Activated T-helper 1 cell treated with anti-CD3 and anti-CD28 coated beads, Interleukin-12 subunit alpha, Interleukin-12 subunit beta, Interleukin-2, Interleukin-4 antibody, amounts not matched to agents 30 ng/mL and 10 ng/mL and 1 ng/mL, durations not matched to agents 14 hours and 24 hours and 36 hours (primary cell): ENCODE data around the gene GOLGA8S. TPM values are rescaled to one million over a fixed set of nuclear protein-coding genes. Genes with fewer than 3 reads are reported as not detected.
"Not testable (repeated sequence)": the region's sequence is repeated elsewhere in the genome, so short reads cannot be mapped to it uniquely, and the experiment has no call there.

Experiments
- DNase-seq: peaks from one replicate; pipeline ENCODE4 v3.0.0; 2021; ENCODE audit warnings: low spot score
- H3K27ac Mint-ChIP-seq: one replicate; pipeline ENCODE4 v1.8.0; 2021; ENCODE audit warnings: mild to moderate bottlenecking, mixed read lengths
- H3K27me3 Mint-ChIP-seq: one replicate; pipeline ENCODE4 v1.8.0; 2022; ENCODE audit warnings: mild to moderate bottlenecking, moderate library complexity, mixed read lengths; ENCODE audit not compliant: insufficient read depth
- H3K36me3 Mint-ChIP-seq: one replicate; pipeline ENCODE4 v1.8.0; 2021; ENCODE audit warnings: low read depth, mixed read lengths
- H3K4me1 Mint-ChIP-seq: one replicate; pipeline ENCODE4 v1.8.0; 2021; ENCODE audit warnings: low read depth, mixed read lengths
- H3K4me3 Mint-ChIP-seq: one replicate; pipeline ENCODE4 v1.8.0; 2021; ENCODE audit warnings: mild to moderate bottlenecking, moderate library complexity, mixed read lengths
- H3K9me3 Mint-ChIP-seq: one replicate; pipeline ENCODE4 v1.8.0; 2021; ENCODE audit warnings: mixed read lengths
- intact Hi-C: fragments of 100-400 bp; cut with micrococcal nuclease; formaldehyde crosslinking; loops from one replicate; pipeline ENCODE4 v1.15.1; 2024
- total RNA-seq: library from RNA; stranded (reverse); gene quantifications from 2 replicates; pipeline ENCODE4 v1.2.3, GENCODE V29; 2022

GOLGA8S gene, protein sequence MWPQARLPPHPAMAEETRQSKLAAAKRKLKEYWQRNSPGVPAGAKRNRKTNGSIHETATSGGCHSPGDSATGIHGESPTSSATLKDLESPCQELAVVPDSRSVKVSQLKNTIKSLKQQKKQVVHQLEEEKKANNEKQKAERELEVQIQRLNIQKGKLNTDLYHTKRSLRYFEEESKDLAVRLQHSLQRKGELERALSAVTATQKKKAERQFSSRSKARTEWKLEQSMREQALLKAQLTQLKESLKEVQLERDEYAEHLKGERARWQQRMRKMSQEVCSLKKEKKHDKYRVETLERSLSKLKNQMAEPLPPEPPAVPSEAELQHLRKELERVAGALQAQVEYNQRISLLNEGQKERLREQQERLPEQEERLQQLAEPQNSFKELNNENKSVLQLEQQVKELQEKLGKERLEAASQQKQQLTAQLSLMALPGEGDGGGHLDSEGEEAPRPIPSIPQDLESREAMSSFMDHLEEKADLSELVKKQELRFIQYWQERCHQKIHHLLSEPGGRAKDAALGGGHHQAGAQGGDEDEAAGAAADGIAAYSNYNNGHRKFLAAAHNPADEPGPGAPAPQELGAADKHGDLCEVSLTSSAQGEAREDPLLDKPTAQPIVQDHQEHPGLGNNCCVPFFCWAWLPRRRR
- total RNA-seq, result 0.08 and 0.15 TPM in 2 replicates

DNA sequence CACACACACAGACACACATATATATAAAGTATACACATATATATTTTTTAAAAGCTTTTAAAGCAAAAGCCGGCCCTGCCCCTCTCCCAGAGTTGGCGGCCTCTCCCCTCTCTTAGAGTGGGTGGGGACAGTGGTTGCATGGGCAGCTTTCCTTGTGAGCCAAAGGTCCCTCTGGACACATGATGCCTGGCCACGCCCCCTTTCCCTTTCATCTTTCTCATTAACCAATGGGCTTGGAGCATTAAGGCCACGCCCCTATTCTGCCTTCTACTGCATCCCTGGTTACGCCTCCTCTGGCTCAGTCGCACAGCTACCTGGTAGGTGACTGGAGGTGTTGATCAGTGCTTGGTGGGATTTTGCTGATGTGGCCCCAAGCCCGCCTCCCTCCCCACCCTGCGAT lies at the start of gene GOLGA8S:
Gene GOLGA8S (plus strand): TSS at position 301 of the 400 bp plus-strand sequence. CDS start 62 bp downstream, at position 363.
- intact Hi-C loops, H3K36me3 Mint-ChIP-seq, H3K4me3 Mint-ChIP-seq, DNase-seq, H3K27me3 Mint-ChIP-seq, H3K4me1 Mint-ChIP-seq, H3K27ac Mint-ChIP-seq, H3K9me3 Mint-ChIP-seq: not testable (repeated sequence)

DNA sequence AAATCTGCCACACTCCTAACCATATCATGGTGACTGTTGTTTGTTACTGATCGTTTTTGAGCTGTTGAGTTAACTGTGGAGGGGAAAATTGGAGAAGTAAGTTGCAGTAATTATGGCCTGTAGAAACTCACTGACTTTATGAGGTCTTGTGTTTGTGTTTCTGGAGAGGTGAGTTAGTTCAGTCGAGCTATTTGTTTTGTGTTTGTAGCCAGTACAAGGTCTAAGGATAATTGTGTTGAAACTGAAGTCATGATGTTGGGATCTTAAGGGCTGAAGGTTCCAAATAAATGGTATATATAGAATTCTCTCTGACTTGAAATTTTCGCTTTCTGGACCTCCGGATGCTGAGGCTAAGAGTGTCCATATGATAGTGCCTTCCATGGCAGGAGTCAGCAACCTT lies 49.7 kb upstream of the GOLGA8S start:
- Mint-ChIP-seq H3K4me3 (peak overlapping the region; percentile 88), H3K4me1 (peaks cover 23% of the 10 kb centered on the region), H3K36me3 (peaks cover 17% of the 10 kb centered on the region), H3K27ac (peak overlapping the region; percentile 85)
- intact Hi-C loops, DNase-seq, H3K9me3 Mint-ChIP-seq, H3K27me3 Mint-ChIP-seq: not testable (repeated sequence)

DNA sequence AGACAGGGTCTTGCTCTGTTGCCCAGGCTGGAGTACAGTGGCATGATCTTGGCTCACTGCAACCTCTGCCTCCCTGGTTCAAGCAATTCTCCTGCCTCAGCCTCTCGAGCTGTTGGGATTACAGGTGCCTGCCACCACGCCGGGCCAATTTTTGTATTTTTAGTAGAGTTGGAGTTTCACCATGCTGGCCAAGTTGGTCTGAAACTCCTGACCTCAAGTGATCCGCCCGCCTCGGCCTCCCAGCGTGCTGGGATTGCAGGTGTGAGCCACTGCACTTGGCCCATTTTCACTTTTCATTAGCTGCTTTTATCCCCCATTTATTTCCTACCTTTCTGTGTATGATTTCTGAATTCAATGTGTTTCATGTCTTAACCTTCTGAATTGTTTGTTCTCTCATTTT lies 48.6 kb upstream of the GOLGA8S start:
- H3K27me3 Mint-ChIP-seq, intact Hi-C loops, H3K9me3 Mint-ChIP-seq, DNase-seq, H3K27ac Mint-ChIP-seq: not testable (repeated sequence)
- Mint-ChIP-seq H3K4me1 (peaks cover 23% of the 10 kb centered on the region), H3K36me3 (peaks cover 21% of the 10 kb centered on the region), H3K4me3 (peak overlapping the region; percentile 24)

DNA sequence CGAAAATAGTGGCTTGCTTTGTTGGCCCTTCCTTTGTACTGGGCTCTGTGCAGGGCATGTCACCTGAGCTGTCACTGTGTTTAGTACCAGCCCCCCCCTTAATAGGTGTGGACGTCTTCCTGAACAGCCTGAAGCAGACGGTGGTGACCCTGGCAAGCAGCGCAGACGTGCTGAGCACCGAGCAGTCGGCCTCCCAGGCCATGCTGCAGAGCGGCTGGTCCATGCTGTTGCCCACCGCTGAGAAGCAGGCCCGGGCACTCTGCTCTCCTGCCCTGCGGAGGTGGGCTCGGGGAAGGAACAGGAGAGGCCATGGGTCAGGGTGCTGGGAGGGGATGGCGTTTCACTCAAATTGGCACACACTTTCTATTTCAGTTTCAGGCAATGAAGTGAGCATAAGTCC lies 43.3 kb upstream of the GOLGA8S start:
- H3K27ac Mint-ChIP-seq, intact Hi-C loops, H3K4me1 Mint-ChIP-seq, H3K4me3 Mint-ChIP-seq, H3K9me3 Mint-ChIP-seq, DNase-seq, H3K27me3 Mint-ChIP-seq: not testable (repeated sequence)
- H3K36me3 Mint-ChIP-seq, result peaks cover 21% of the 10 kb centered on the region

DNA sequence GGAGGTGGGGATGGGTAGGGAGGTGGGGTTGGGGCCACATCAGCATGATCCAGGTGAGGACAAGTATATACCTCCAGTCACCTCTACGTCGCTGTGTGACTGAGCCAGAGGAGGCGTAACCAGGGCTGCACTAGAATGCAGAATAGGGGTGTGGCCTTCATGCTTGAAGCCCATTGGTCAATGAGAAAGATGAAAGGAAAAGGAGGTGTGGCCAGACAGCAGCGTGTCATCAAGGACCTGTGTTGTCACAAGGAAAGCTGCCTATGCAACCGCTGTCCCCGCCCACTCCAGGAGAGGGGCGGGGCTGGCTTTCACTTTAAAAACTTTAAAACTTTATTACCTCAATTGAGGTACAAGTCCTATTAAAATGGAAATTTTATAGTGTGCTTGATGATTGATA lies 20.5 kb upstream of the GOLGA8S start, which contains the start of gene GOLGA6L26:
Gene GOLGA6L26 (minus strand): TSS at position 101 of the 400 bp plus-strand sequence. CDS start 61 bp downstream, at position 40.
- H3K9me3 Mint-ChIP-seq, H3K4me3 Mint-ChIP-seq, H3K27me3 Mint-ChIP-seq, H3K27ac Mint-ChIP-seq, H3K36me3 Mint-ChIP-seq, intact Hi-C loops, DNase-seq, H3K4me1 Mint-ChIP-seq: not testable (repeated sequence)

DNA sequence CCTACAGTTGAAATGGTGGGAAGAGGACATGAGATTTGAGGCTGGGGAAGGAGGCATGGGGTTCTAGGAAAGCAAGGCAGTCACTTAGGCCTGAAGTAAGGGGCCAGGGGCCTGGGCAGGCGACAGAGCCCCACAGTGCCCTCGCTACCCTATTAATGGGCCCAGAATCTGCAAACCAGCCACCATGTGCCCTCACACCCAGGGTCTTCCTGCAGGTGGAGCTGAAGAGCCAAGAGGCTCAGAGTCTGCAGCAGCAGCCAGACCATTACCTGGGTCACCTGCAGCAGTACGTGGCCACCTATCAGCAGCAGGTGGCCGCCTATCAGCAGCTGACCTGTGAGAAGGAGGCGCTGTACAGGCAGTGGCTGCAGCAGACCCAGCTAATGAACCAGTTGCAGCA lies 8.1 kb downstream of the GOLGA8S start:
- H3K27me3 Mint-ChIP-seq, H3K27ac Mint-ChIP-seq, H3K4me1 Mint-ChIP-seq, H3K4me3 Mint-ChIP-seq, H3K36me3 Mint-ChIP-seq, H3K9me3 Mint-ChIP-seq, DNase-seq, intact Hi-C loops: not testable (repeated sequence)

DNA sequence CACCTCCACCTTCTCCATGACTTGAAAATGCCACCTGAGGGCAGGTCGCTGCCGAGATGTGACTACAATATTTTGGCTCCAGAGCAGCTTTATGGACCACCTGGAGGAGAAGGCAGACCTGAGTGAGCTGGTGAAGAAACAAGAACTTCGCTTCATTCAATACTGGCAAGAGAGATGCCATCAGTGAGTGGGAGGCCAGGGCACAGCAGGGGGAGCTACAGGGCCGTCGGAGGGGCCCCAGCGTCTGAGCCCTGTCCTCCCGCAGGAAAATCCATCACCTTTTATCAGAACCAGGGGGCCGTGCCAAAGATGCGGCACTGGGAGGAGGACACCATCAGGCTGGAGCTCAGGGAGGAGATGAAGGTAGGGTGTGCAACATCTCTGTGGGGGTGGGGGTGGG lies 9.7 kb downstream of the GOLGA8S start:
- H3K27ac Mint-ChIP-seq, H3K27me3 Mint-ChIP-seq, H3K4me1 Mint-ChIP-seq, DNase-seq, intact Hi-C loops, H3K9me3 Mint-ChIP-seq, H3K36me3 Mint-ChIP-seq, H3K4me3 Mint-ChIP-seq: not testable (repeated sequence)

DNA sequence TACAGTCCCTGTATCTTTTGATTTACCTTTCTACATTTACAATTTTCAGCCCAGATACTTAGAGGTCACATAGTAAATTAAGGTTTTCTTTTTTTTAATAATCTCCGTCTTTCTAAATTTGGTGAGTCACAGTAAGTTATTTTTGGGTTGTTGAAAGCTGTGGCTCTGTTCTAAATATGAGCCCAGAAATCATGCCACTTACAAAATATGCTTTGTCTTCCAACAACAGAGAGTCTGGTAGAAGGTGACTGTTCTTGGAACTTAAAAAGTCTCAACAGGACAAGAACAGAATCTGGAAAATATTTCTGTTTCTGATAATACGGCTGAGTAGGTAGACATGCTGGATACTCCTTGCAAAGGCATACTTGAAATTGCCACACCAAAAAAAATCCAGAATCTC lies 16.0 kb downstream of the GOLGA8S start:
- Mint-ChIP-seq H3K9me3 (no peaks in the 10 kb centered on the region), H3K27ac (no peak overlapping the region), H3K36me3 (no peaks in the 10 kb centered on the region), H3K4me1 (no peaks in the 10 kb centered on the region), H3K27me3 (peaks cover 2% of the 10 kb centered on the region), H3K4me3 (no peak overlapping the region)
- intact Hi-C loops, result no loop called here
- no peak for DNase-seq

DNA sequence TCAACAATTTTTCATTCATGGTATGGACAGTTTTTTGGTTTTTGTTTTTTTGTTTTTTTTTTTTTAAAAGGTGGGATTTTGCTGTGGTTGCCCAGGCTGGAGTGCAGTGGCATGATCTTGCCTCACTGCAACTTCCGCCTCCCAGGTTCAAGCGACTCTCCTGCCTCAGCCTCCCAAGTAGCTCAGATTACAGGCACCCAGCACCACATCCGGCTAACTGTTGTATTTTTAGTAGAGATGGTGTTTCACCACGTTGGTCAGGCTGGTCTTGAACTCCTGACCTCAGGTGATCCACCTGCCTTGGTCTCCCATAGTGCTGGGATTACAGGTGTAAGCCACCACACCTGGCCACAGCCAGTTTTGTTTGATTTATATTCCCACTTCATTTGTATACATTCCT lies 16.6 kb downstream of the GOLGA8S start:
- DNase-seq, H3K36me3 Mint-ChIP-seq, H3K27me3 Mint-ChIP-seq, intact Hi-C loops, H3K4me3 Mint-ChIP-seq, H3K9me3 Mint-ChIP-seq, H3K27ac Mint-ChIP-seq, H3K4me1 Mint-ChIP-seq: not testable (repeated sequence)

DNA sequence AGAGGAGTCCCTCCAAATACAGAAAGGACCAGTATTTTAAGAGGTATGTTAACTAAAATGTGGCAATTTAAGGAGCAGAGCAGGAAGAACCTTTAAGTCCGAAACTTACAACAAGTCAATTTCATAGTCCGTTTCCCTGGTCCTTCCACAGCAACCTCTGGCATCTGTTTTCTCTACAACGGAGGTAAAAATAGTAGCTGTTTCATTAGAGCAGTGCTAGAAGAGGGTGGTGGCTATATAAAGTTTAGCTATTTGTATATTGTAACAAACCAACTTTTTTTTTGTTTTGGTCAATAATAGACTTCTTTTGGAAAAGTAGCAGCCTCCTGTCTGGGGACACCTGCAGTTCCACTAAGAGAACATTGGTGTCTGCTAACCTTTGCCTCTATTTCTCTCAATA lies 17.3 kb downstream of the GOLGA8S start:
- H3K36me3 Mint-ChIP-seq, DNase-seq, H3K4me3 Mint-ChIP-seq, H3K9me3 Mint-ChIP-seq, H3K4me1 Mint-ChIP-seq, intact Hi-C loops, H3K27ac Mint-ChIP-seq, H3K27me3 Mint-ChIP-seq: not testable (repeated sequence)

DNA sequence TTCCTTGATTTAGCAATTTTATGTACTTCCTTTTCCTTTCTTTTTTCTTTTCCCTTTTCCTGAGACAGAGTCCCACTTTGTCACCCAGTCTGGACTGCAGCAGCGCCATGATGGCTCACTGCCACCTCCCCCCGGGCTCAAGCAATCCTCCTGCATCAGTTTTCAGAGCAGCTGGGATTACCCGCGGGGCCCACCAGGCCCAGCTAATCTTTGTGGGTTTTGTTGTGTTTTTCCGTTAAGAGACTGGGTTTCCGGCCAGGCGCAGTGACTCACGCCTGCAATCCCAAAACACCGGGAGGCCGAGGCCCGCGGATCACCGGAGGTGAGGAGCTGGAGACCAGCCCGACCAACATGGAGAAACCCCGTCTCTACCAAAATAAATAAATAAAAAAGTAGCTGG lies 17.7 kb downstream of the GOLGA8S start:
- no peak for DNase-seq
- Mint-ChIP-seq H3K27ac (no peak overlapping the region), H3K4me3 (no peak overlapping the region), H3K9me3 (no peaks in the 10 kb centered on the region), H3K27me3 (peaks cover 5% of the 10 kb centered on the region), H3K4me1 (no peaks in the 10 kb centered on the region), H3K36me3 (no peaks in the 10 kb centered on the region)
- intact Hi-C loops, result no loop called here

DNA sequence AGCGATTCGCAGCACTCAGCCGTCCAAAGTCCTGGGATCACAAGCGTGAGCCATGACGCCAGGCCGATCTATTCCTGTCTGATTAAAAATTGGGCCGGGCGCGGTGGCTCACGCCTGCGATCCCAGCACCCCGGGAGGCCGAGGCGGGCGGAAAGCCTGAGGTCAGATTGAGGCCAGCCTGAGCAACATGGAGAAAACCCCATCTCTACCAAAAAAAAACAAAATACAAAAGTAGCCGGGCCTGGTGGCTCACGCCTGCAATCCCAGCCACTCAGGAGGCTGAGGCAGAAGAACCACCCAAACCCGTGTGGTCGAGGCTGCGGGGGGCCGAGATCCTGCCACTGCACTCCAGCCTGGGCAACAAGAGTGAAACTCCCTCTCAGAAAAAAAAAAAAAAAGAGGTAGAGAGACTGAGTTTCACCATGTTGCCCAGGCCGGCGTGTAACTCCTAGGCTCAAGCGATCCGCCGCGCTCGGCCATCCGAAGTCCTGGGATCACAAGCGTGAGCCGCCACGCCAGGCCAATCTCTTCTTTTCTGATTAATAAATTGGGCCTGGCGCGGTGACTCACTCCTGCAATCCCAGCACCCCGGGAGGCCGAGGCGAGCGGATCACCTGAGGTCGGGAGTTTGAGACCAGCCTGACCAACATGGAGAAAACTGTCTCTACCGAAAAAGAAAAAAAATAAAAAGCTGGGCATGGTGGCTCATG lies 18.5 kb downstream of the GOLGA8S start:
- H3K27me3 Mint-ChIP-seq, DNase-seq, H3K4me3 Mint-ChIP-seq, H3K27ac Mint-ChIP-seq, intact Hi-C loops, H3K36me3 Mint-ChIP-seq, H3K4me1 Mint-ChIP-seq, H3K9me3 Mint-ChIP-seq: not testable (repeated sequence)

DNA sequence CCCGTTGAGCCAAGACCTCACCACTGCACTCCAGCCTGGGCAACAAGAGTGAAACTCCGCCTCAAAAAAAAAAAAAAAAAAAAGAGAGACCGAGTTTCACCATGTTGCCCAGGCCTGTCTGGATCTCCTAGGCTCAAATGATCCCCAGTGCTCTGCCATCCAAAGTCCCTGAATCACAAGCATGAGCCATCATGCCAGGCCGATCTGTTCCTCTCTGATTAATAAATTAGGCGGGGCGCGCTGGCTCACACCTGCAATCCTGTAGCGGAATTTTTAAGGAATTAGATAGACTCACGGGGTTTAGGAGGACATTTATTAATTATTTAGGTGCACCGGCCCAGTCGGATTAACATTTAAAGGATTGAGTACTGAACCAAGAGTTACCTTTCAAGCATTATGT lies 19.7 kb downstream of the GOLGA8S start:
- H3K36me3 Mint-ChIP-seq, H3K27me3 Mint-ChIP-seq, DNase-seq, H3K4me3 Mint-ChIP-seq, H3K27ac Mint-ChIP-seq, H3K4me1 Mint-ChIP-seq, intact Hi-C loops, H3K9me3 Mint-ChIP-seq: not testable (repeated sequence)
